ENCODE results near the gene NOX4. TPM values are rescaled to one million over a fixed set of nuclear protein-coding genes. Genes with fewer than 3 reads are reported as not detected.
A peak's percentile ranks its signal among the peaks of the same experiment; 100 is the strongest.

NOX4 gene
- total and polyA plus RNA-seq, 8 donors: 0.86 to 6.5 (median 3.9) TPM

GRCh38 chr11:89484896-89485295 is 6.3 kb downstream of the NOX4 start:
- H3K4me3 ChIP-seq: no peak overlapping the region
- no peaks in the 10 kb centered on the region for H3K4me1 ChIP-seq
- H3K27ac ChIP-seq: no peak overlapping the region
- no peak for TF ChIP-seq CTCF (IDR thresholded peaks at IDR 0.05)
- H3K9me3 ChIP-seq: no peaks in the 10 kb centered on the region
- DNase-seq: no peak
- H3K36me3 ChIP-seq: no peaks in the 10 kb centered on the region
- H3K27me3 ChIP-seq: peaks cover 0 to 10% of the 10 kb centered on the region in 2 donors
- no peak for ATAC-seq
- intact Hi-C loops (cut with DNase I): no loop called here

- no peaks in the 10 kb centered on the region for H3K9me3 ChIP-seq
- no peak for ATAC-seq
- no peak for TF ChIP-seq CTCF (IDR thresholded peaks at IDR 0.05)
Measured at GRCh38 chr11:89477175-89477574, 14.0 kb downstream of the NOX4 start.

GRCh38 chr11:89463266-89463780 is 27.9 kb downstream of the NOX4 start:
- ATAC-seq: no peak
- no peak overlapping the region for H3K4me3 ChIP-seq
- peak in 1 of 4 donors; percentile 4 for DNase-seq
- peaks cover 0 to 2% of the 10 kb centered on the region in 2 donors for H3K9me3 ChIP-seq
- H3K27me3 ChIP-seq: no peaks in the 10 kb centered on the region
- TF ChIP-seq CTCF (IDR thresholded peaks at IDR 0.05): no peak
- H3K36me3 ChIP-seq: no peaks in the 10 kb centered on the region
- intact Hi-C loops (cut with DNase I): no loop called here
- H3K4me1 ChIP-seq: no peaks in the 10 kb centered on the region
- H3K27ac ChIP-seq: no peak overlapping the region

More at GRCh38 chr11:89477175-89477574, 14.0 kb downstream of the NOX4 start:
- H3K4me1 ChIP-seq: no peaks in the 10 kb centered on the region
- H3K4me3 ChIP-seq: no peak overlapping the region
- H3K36me3 ChIP-seq: no peaks in the 10 kb centered on the region
- H3K27ac ChIP-seq: no peak overlapping the region
- intact Hi-C loops (cut with DNase I): no loop called here
- no peak for DNase-seq
- no peaks in the 10 kb centered on the region for H3K27me3 ChIP-seq

GRCh38 chr11:89458716-89459115 is 32.5 kb downstream of the NOX4 start:
- no peaks in the 10 kb centered on the region for H3K4me1 ChIP-seq
- intact Hi-C loops (cut with DNase I): no loop called here
- no peak for TF ChIP-seq CTCF (IDR thresholded peaks at IDR 0.05)
- H3K9me3 ChIP-seq: no peaks in the 10 kb centered on the region
- H3K36me3 ChIP-seq: no peaks in the 10 kb centered on the region
- no peak overlapping the region for H3K27ac ChIP-seq
- no peak overlapping the region for H3K4me3 ChIP-seq
- H3K27me3 ChIP-seq: no peaks in the 10 kb centered on the region
- no peak for DNase-seq
- no peak for ATAC-seq

GRCh38 chr11:89457190-89457589 is 34.0 kb downstream of the NOX4 start:
- intact Hi-C loops (cut with DNase I): no loop called here
- Histone ChIP-seq H3K27ac (no peak overlapping the region), H3K4me1 (no peaks in the 10 kb centered on the region), H3K4me3 (no peak overlapping the region), H3K36me3 (no peaks in the 10 kb centered on the region), H3K9me3 (no peaks in the 10 kb centered on the region), H3K27me3 (no peaks in the 10 kb centered on the region)
- no peak for TF ChIP-seq CTCF (IDR thresholded peaks at IDR 0.05)
- peak in 1 of 4 donors; percentile 35 for DNase-seq
- ATAC-seq: no peak

Measured in left lung (tissue), 10 donors.